ENCODE measurements around the gene BMP8B. TPM values are rescaled to one million over a fixed set of nuclear protein-coding genes. Genes with fewer than 3 reads are reported as not detected.

Gene BMP8B
- polyA plus RNA-seq, 3 donors, result 0.14 to 1.3 (median 0.24) TPM

- intact Hi-C loops (cut with micrococcal nuclease), result no loop called here
- H3K9me3 ChIP-seq (replicated peaks in 1 of 2; ENCODE audit: control insufficient read depth in 1 of 2, insufficient read depth in 1 of 2, low read length in 2 of 2), result peaks cover 0 to 3% of the 10 kb centered on the region in 2 donors
- WGBS (ENCODE audit: insufficient coverage), result 91% methylated on average over 11 of the region's 12 CpGs
- Mint-ChIP-seq H3K27ac (no peak overlapping the region), H3K4me3 (no peak overlapping the region), H3K27me3 (ENCODE audit: low read depth in 3 of 3) (peaks cover 3 to 9% (median 9%) of the 10 kb centered on the region in 3 donors), H3K4me1 (peaks cover 14% of the 10 kb centered on the region), H3K36me3 (no peaks in the 10 kb centered on the region), H3K9me3 (peaks cover 2 to 6% (median 3%) of the 10 kb centered on the region in 7 donors)
- peaks cover 5 to 7% of the 10 kb centered on the region in 2 donors for H3K4me1 ChIP-seq (ENCODE audit: control insufficient read depth in 1 of 2, insufficient read depth in 2 of 2, low read length in 2 of 2)
- H4K20me1 ChIP-seq (ENCODE audit: insufficient read depth, low read length), result no peaks in the 10 kb centered on the region
- no peak for TF ChIP-seq CTCF (IDR thresholded peaks at IDR 0.05)
- no peak overlapping the region for H2AFZ ChIP-seq (ENCODE audit: insufficient read depth, low read depth, low read length, poor library complexity, severe bottlenecking)
- peaks cover 0 to 1% of the 10 kb centered on the region in 2 donors for H3K27me3 ChIP-seq (ENCODE audit: control insufficient read depth in 2 of 2, insufficient read depth in 2 of 2, low read length in 2 of 2)
- no peak overlapping the region for H3K27ac ChIP-seq (ENCODE audit: low read depth in 1 of 2, low read length in 2 of 2)
- no peak overlapping the region for H3K4me2 ChIP-seq (replicated peaks; ENCODE audit: extremely low read depth, low read length, poor library complexity, severe bottlenecking)
- no peak overlapping the region for H3K4me3 ChIP-seq (replicated peaks in 1 of 3; ENCODE audit: low read depth in 2 of 3, low read length in 3 of 3)
- H3K9ac ChIP-seq (ENCODE audit: insufficient read depth, low read length, poor library complexity, severe bottlenecking), result no peak overlapping the region
- H3K36me3 ChIP-seq (replicated peaks in 1 of 2; ENCODE audit: control insufficient read depth in 1 of 2, insufficient read depth in 2 of 2, low read length in 2 of 2), result no peaks in the 10 kb centered on the region
- H3K79me2 ChIP-seq (ENCODE audit: insufficient read depth, low read length), result no peaks in the 10 kb centered on the region
- no peak for DNase-seq
These were observed 77.3 kb downstream of the BMP8B start for GRCh38 chr1:39711104-39711965.

DNA sequence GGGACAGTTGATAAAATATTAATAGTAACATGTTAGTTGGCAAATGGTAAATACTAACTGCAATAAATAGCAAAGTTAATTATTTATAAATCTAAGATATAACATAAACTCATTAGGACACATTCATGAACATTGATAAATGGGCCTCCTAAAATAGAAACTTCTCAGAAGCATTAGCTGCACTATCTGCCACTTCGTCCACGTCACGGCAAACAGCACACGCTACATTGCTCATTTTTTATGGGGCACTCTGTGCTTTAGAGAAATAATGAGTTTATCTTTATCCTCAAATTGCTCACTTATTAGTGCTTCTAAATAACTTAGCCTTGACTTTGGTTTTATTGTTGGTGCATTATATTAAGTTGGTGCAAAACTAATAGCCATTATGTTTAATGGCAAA, 81.2 kb downstream of the BMP8B start:
- Mint-ChIP-seq H3K4me3 (no peak overlapping the region), H3K36me3 (no peaks in the 10 kb centered on the region), H3K27ac (no peak overlapping the region), H3K9me3 (peaks cover 0 to 6% (median 3%) of the 10 kb centered on the region in 7 donors), H3K27me3 (ENCODE audit: low read depth in 3 of 3) (peaks cover 0 to 5% (median 2%) of the 10 kb centered on the region in 3 donors), H3K4me1 (peaks cover 5% of the 10 kb centered on the region)
- Histone ChIP-seq H3K4me3 (replicated peaks in 1 of 3; ENCODE audit: low read depth in 2 of 3, low read length in 3 of 3) (no peak overlapping the region), H3K9me3 (replicated peaks in 1 of 2; ENCODE audit: control insufficient read depth in 1 of 2, insufficient read depth in 1 of 2, low read length in 2 of 2) (peaks cover 0 to 3% of the 10 kb centered on the region in 2 donors), H3K36me3 (replicated peaks in 1 of 2; ENCODE audit: control insufficient read depth in 1 of 2, insufficient read depth in 2 of 2, low read length in 2 of 2) (no peaks in the 10 kb centered on the region), H3K4me1 (ENCODE audit: control insufficient read depth in 1 of 2, insufficient read depth in 2 of 2, low read length in 2 of 2) (no peaks in the 10 kb centered on the region), H3K4me2 (replicated peaks; ENCODE audit: extremely low read depth, low read length, poor library complexity, severe bottlenecking) (no peak overlapping the region), H3K27me3 (ENCODE audit: control insufficient read depth in 2 of 2, insufficient read depth in 2 of 2, low read length in 2 of 2) (no peaks in the 10 kb centered on the region), H3K79me2 (ENCODE audit: insufficient read depth, low read length) (no peaks in the 10 kb centered on the region), H4K20me1 (ENCODE audit: insufficient read depth, low read length) (no peaks in the 10 kb centered on the region), H3K27ac (ENCODE audit: low read depth in 1 of 2, low read length in 2 of 2) (no peak overlapping the region), H3K9ac (ENCODE audit: insufficient read depth, low read length, poor library complexity, severe bottlenecking) (no peak overlapping the region), H2AFZ (ENCODE audit: insufficient read depth, low read depth, low read length, poor library complexity, severe bottlenecking) (no peak overlapping the region)
- no peak for TF ChIP-seq CTCF (IDR thresholded peaks at IDR 0.05)
- no peak for DNase-seq
- no CpG with 5 or more reads among the region's 4 CpGs for WGBS (ENCODE audit: insufficient coverage)
- intact Hi-C loops (cut with micrococcal nuclease), result no loop called here

Small RNA genes lying within 50 kb of the gene (small RNA-seq; reads per million reads assigned to genes)
- gene AL033527.1 (ENCODE audit: insufficient read length, low read depth) (not detected), gene RNU7-121P (ENCODE audit: insufficient read length, low read depth) (not detected)

Other genes with a start within 250 kb of the BMP8B start
- gene PABPC4, start 212.1 kb downstream of the BMP8B start, polyA plus RNA-seq, result 100 to 1,000 TPM in 1 of 3 donors, 10 to 100 TPM in 2; 11.5 to 181 (median 15.5) TPM
- gene HEYL, start 149.2 kb downstream of the BMP8B start, polyA plus RNA-seq, result under 1 TPM; 0.04 to 0.15 (median 0.15) TPM
- not detected for gene NT5C1A, start 116.8 kb downstream of the BMP8B start, polyA plus RNA-seq
- under 1 TPM in 2 of 3 donors, not detected in 1; 0.03 to 0.05 TPM for gene HPCAL4, start 97.4 kb downstream of the BMP8B start, polyA plus RNA-seq
- 10 to 100 TPM; 48.8 to 55.9 (median 48.9) TPM for gene PPIE, start 50.0 kb downstream of the BMP8B start, polyA plus RNA-seq
- 1 to 10 TPM in 1 of 3 donors, under 1 TPM in 2; 0.16 to 1.4 (median 0.38) TPM for gene OXCT2, start 17.5 kb downstream of the BMP8B start, polyA plus RNA-seq
- 10 to 100 TPM; 14.5 to 15.8 (median 15.0) TPM for gene TRIT1, start 94.6 kb upstream of the BMP8B start, polyA plus RNA-seq
- gene MYCL, start 113.1 kb upstream of the BMP8B start, polyA plus RNA-seq, result 10 to 100 TPM; 24.8 to 84.0 (median 74.7) TPM
- 10 to 100 TPM in 1 of 3 donors, 1 to 10 TPM in 2; 6.8 to 17.9 (median 7.9) TPM for gene MFSD2A, start 166.3 kb upstream of the BMP8B start, polyA plus RNA-seq

Measured in CD14-positive monocyte (primary cell).